Tibial artery (tissue), 4 donors: Measurements from ENCODE around the gene NBPF26.
"Not testable (repeated sequence)": the region's sequence is repeated elsewhere in the genome, so short reads cannot be mapped to it uniquely, and the experiment has no call there.

Experiments used
- DNase-seq, 2 donors: peaks; one replicate each; pipeline ENCODE4 v3.0.0-alpha.2; 2019
- H3K27ac ChIP-seq, 2 donors: fragments of 200-600 bp; sonication (generic) in 1 of 2; 1 replicate in 1 of 2; 2 replicates in 1 of 2; pipeline ENCODE4 v1.5.1; 2018 to 2019; ENCODE audit warnings: mild to moderate bottlenecking in 1 of 2
- H3K27me3 ChIP-seq, 2 donors: fragments of 200-600 bp; sonication (generic) in 1 of 2; one replicate each; pipeline versions ENCODE4 v1.5.1 to v1.6.0; 2016 to 2019
- H3K36me3 ChIP-seq, 3 donors: fragments of 200-600 bp; sonication (generic) in 2 of 3; one replicate each; pipeline ENCODE4 v1.5.1; 2016 to 2019; ENCODE audit warnings: mild to moderate bottlenecking in 2 of 3
- H3K4me1 ChIP-seq, 4 donors: fragments of 200-600 bp; sonication (generic) in 2 of 4; 1 replicate in 3 of 4; 2 replicates in 1 of 4; pipeline ENCODE4 v1.5.1; 2016 to 2019
- H3K4me3 ChIP-seq, 2 donors: fragments of 200-600 bp; sonication (generic) in 1 of 2; 1 replicate in 1 of 2; 2 replicates in 1 of 2; pipeline ENCODE4 v1.5.1; 2018 to 2019; ENCODE audit warnings: mild to moderate bottlenecking in 2 of 2
- H3K9me3 ChIP-seq, 3 donors: fragments of 200-600 bp; sonication (generic) in 1 of 3; one replicate each; pipeline ENCODE4 v1.5.1; 2016 to 2019
- intact Hi-C: fragments of 100-400 bp; cut with DNase I; formaldehyde crosslinking; loops from one replicate; pipeline ENCODE4 v1.15.0; 2023; ENCODE audit warnings: low total_unique reads
- TF ChIP-seq, protein P1 (sequence below), 2 experiments: fragments of 200-600 bp in 1 of 2; fragments of 450-650 bp in 1 of 2; IDR thresholded peaks; one replicate each; pipeline ENCODE4 v1.5.1; 2017 to 2019; ENCODE audit warnings: antibody characterized with exemption in 2 of 2, mild to moderate bottlenecking in 1 of 2, moderate library complexity in 1 of 2

The NBPF26 gene

DNA sequence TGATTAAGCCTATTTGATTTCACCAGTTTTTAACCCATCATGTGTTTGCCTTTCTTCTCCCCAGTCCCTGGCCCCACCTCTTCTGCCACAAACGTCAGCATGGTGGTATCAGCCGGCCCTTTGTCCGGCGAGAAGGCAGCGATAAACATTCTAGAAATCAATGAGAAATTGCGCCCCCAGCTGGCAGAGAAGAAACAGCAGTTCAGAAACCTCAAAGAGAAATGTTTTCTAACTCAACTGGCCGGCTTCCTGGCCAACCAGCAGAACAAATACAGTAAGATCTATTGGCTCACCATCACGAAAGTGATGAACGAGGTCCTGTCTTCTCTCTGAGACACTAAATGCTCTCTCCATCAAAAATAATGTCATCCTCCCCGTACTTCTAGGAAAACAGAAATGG lies 88.1 kb downstream of the NBPF26 start:
- peak in 1 of 2 donors; percentile 23 for DNase-seq

DNA sequence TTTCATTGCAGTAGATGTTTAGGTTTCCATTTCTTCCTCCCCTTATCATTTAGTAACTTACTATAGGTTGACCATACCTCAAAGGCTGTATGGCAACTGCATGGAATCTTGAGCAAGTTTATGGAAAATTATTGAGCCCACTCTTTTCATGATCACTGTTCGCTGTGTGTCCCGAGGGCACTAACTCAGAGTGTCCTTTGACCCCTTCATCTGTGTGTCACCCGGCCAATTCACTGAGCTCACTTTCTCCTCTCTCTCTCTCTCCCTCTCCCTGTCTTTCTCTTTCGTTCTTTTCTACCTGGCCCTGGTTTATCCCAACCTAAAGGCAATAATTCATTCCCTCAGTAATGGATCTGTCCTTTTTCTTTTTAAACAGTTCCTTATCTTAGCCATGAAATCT lies 101.3 kb downstream of the NBPF26 start:
- H3K4me3 ChIP-seq, intact Hi-C loops, H3K27me3 ChIP-seq, H3K4me1 ChIP-seq, H3K9me3 ChIP-seq, DNase-seq, H3K36me3 ChIP-seq, H3K27ac ChIP-seq: not testable (repeated sequence)

More for the DNA sequence above, 88.1 kb downstream of the NBPF26 start:
- H3K36me3 ChIP-seq, result peaks cover 0 to 21% (median 0%) of the 10 kb centered on the region in 3 donors
- H3K9me3 ChIP-seq, H3K27ac ChIP-seq, H3K4me1 ChIP-seq, intact Hi-C loops, H3K27me3 ChIP-seq, H3K4me3 ChIP-seq: not testable (repeated sequence)
- TF ChIP-seq, protein P1, sequence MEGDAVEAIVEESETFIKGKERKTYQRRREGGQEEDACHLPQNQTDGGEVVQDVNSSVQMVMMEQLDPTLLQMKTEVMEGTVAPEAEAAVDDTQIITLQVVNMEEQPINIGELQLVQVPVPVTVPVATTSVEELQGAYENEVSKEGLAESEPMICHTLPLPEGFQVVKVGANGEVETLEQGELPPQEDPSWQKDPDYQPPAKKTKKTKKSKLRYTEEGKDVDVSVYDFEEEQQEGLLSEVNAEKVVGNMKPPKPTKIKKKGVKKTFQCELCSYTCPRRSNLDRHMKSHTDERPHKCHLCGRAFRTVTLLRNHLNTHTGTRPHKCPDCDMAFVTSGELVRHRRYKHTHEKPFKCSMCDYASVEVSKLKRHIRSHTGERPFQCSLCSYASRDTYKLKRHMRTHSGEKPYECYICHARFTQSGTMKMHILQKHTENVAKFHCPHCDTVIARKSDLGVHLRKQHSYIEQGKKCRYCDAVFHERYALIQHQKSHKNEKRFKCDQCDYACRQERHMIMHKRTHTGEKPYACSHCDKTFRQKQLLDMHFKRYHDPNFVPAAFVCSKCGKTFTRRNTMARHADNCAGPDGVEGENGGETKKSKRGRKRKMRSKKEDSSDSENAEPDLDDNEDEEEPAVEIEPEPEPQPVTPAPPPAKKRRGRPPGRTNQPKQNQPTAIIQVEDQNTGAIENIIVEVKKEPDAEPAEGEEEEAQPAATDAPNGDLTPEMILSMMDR (IDR thresholded peaks at IDR 0.05), result peak; percentile 26 to 50

DNA sequence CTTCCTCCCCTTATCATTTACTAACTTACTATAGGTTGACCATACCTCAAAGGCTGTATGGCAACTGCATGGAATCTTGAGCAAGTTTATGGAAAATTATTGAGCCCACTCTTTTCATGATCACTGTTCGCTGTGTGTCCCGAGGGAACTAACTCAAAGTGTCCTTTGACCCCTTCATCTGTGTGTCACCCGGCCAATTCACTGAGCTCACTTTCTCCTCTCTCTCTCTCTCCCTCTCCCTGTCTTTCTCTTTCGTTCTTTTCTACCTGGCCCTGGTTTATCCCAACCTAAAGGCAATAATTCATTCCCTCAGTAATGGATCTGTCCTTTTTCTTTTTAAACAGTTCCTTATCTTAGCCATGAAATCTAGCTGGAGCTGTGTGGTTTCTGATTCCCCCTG lies 102.9 kb downstream of the NBPF26 start:
- H3K27ac ChIP-seq, H3K27me3 ChIP-seq, DNase-seq, intact Hi-C loops, H3K4me1 ChIP-seq, H3K4me3 ChIP-seq, H3K36me3 ChIP-seq, H3K9me3 ChIP-seq: not testable (repeated sequence)

DNA sequence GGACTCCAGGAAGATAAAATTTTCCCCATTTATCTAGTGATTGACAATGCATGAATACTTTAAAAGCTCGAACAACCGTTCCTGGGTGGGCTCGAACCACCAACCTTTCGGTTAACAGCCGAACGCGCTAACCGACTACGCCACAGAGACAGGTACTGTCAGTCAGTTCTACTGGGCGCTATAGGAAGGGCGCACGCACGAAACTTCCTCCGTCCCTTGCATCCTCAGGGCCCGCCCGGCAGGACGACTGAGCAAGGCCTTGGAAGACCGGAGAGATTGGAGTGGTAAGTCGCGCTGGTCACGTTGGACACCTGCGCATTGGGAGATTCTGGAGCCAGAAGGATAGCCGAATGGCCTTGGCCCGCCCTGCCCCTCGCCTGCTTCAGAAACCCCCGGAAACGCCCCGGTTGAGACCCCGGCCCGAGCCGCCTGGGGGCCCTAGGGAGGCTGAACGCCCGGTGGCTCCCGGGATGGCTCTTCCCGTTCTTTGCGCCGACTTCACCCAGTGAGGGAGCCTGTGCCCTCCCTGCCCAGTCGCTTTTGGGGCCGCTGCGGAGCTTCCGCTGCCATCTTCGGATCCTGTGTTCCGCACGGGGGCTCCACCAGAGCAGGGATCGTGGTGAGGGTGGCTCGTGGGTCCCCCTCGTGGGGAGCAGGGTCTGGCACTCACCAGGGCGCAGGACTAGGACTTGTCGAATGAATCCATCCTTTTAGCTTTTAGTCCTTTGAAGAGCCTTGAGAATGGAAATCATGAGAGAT lies 120.6 kb downstream of the NBPF26 start:
- DNase-seq, result peak in 1 of 2 donors; percentile 74
- Histone ChIP-seq H3K4me3 (peak overlapping the region in 1 of 2 donors; percentile 54), H3K27ac (peak overlapping the region in 1 of 2 donors; percentile 73)
- H3K4me1 ChIP-seq, H3K36me3 ChIP-seq, intact Hi-C loops, H3K9me3 ChIP-seq, H3K27me3 ChIP-seq: not testable (repeated sequence)
- TF ChIP-seq, protein P1 (IDR thresholded peaks at IDR 0.05), result peak; percentile 25 to 26

DNA sequence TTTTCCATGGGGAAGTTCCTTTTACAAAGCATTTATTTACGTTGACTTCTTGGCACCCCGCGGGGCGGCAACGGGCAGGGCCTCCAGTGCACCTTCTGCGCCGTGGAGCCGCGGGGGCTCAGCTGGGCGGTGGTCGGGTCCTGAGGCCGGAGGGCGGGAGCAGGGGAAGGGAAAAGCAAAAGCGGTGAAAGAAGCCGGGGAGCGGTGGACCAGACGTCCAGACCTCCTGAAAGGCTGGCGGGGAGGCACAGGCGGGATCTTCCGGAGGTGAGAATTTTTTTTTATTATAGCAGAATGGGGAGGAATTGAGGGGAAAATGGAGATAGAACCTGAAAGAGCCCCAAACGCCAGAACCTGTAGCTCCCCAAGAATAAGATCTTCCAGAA lies 121.2 kb downstream of the NBPF26 start:
- TF ChIP-seq, protein P1 (IDR thresholded peaks at IDR 0.05), result peak in 1 of 2 experiments; percentile 0
- H3K27ac ChIP-seq, result peak overlapping the region in 1 of 2 donors; percentile 73
- H3K4me1 ChIP-seq, DNase-seq, H3K27me3 ChIP-seq, H3K36me3 ChIP-seq, H3K9me3 ChIP-seq, intact Hi-C loops: not testable (repeated sequence)
- peak overlapping the region in 1 of 2 donors; percentile 54 for H3K4me3 ChIP-seq

DNA sequence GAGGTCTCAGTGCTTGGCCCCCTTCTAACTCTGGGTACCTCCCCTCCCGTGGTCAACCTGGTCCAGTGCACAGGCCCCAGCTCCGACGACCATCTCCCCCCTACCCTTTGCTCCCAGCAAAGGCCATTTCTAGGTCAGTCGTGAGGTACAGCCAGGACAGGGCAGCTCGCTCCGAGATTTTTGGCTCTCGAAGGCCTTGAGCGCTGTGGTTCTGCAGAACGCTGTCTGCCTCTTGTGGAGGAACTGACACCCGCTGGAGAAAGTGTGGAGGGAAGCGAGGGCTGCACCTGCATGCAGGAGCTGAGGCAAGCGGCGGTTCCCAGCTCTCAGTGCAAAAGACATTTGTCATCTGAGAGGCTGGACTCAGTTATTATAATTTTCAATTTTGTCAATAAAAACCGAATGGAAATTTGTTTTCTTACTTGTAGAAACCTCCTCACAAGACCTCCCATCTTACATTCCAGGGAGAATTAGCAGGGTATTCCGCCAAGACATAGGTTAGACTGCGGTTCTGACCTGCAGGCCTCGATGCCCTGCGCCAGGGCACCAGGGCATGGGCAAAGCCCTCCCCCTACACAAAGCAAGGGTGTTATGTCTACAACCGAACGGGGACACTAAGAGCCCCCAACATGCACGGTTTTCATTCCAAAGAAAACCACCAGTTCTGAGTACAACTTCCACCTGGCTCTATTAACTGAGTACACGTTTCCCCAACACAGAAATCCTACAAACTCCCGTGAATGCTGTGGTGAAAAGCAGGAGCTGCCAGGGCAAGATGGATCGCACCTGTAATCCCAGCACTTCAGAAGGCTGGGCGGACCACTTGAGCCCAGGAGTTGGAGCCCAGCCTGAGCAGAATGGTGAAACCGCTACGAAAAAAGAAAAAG lies 125.9 kb downstream of the NBPF26 start:
- DNase-seq, result not testable (repeated sequence)
- H3K27ac ChIP-seq, result peak overlapping the region in 1 of 2 donors; percentile 76

DNA sequence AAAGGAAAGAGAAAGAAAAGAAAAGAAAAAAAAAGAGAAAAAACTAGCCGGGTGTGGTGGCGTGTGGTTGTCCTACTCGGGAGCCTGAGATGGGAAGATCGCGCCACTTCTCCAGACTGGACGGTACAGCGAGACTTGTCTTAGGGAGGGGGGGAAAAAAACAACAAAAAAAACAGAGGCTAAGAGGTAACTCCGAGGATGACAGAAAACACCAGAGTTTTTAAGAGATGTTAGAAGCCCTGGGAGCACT lies 126.5 kb downstream of the NBPF26 start:
- H3K36me3 ChIP-seq, H3K27me3 ChIP-seq, H3K4me1 ChIP-seq, H3K9me3 ChIP-seq, intact Hi-C loops: not testable (repeated sequence)
- H3K27ac ChIP-seq, result peak overlapping the region in 1 of 2 donors; percentile 76
- peak overlapping the region in 1 of 2 donors; percentile 49 for H3K4me3 ChIP-seq
- peak in 1 of 2 donors; percentile 21 for DNase-seq

More for the DNA sequence above, 125.9 kb downstream of the NBPF26 start:
- H3K36me3 ChIP-seq, H3K9me3 ChIP-seq, H3K27me3 ChIP-seq, intact Hi-C loops, H3K4me1 ChIP-seq: not testable (repeated sequence)
- H3K4me3 ChIP-seq, result peak overlapping the region in 1 of 2 donors; percentile 49

DNA sequence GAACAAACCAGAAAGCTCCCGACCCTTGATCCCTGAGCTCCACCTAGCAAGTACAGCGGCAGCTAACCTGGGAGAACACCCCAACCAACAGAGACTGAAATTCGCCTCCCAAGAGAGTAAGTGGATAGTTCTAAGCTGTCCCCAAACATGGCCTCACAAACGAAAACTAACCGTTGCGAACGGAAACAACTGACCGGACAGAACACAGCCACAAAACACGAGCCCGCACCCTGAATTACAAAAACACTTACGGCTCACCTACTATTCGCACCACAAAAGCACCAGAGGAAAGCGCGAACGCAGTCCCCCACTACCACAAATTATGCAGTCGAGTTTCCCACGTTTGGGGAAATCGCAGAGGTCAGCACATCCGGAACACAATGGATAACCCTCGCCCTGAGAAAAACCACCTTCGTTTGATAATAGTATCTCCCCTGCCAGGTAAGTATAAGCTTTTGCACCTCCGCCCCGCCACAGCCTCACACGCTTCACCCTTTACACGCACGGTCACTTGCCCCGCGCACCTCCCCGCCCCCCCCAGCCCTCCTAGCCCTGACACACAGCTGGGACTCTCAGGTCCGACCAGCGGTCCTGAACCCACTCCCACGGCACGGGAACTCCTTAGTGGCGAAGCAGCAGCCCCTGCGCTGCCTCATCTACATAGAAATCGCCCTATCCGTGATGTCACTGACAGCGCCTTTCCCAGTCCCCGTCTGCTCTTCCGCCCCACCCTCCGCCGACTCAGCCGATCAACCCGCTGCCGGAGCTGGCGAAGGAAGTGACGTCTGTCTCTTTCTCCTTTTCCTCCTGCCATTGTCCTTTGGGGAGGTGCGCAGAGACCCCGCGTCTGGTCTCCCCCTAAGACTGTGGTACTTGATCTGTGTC lies 127.0 kb downstream of the NBPF26 start:
- H3K36me3 ChIP-seq, H3K9me3 ChIP-seq, H3K4me1 ChIP-seq, H3K27me3 ChIP-seq, intact Hi-C loops: not testable (repeated sequence)
- Histone ChIP-seq H3K4me3 (peak overlapping the region in 1 of 2 donors; percentile 49), H3K27ac (peak overlapping the region in 1 of 2 donors; percentile 76)
- DNase-seq, result peak in 1 of 2 donors; percentile 57

DNA sequence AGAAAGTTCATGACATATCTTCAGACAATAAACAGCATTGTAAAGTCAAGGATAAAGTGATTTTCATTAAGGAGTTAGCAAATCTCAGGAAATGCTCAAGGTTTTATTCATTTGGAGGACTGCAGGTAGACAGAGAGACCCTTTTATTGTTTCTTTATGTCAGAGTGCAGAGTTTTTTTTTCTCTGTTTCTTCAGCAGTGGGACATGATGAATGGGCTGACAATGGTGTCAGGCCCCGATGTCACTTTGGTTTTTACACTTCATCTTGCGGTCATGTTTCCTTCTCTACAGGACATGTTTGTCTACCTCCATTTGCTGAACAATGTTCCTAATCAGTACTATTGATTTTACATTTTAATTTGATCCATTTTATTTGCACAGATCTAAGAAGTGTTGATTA lies 134.4 kb downstream of the NBPF26 start:
- H3K4me3 ChIP-seq, H3K36me3 ChIP-seq, H3K27me3 ChIP-seq, DNase-seq, H3K9me3 ChIP-seq, H3K4me1 ChIP-seq, intact Hi-C loops, H3K27ac ChIP-seq: not testable (repeated sequence)

DNA sequence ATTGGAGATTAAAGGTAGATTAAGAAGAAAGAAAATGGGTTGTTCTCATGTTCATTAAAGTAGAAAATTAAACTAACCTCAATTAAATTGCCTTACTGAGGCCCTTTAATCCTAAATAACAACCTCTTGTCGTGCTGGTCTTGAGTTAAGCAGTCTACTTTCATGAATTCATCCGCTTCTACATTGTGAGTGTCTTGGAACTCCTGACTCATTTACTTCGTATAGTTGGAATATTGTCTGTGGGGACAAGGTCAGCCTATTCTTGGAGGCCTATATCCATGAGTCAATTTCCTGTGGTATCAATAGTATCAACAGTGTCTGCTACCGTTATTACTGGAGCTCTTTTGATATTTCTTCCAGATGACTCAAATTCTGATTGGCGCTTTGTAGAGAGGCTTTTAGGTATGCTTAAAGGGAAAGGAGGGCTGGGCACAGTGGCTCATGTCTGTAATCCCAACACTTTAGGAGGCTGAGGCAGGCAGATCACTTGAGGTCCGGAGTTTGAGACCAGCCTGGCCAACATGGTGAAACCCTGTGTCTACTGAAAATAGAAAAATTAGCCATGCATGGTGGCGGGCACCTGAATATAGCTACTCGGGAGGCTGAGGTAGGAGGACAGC lies 136.0 kb downstream of the NBPF26 start:
- H3K36me3 ChIP-seq, H3K27me3 ChIP-seq, H3K4me1 ChIP-seq, H3K27ac ChIP-seq, H3K9me3 ChIP-seq, H3K4me3 ChIP-seq, intact Hi-C loops, DNase-seq: not testable (repeated sequence)
